ENCODE results near the gene G0S2.
A peak's percentile ranks its signal among the peaks of the same experiment; 100 is the strongest.

G0S2 gene, protein sequence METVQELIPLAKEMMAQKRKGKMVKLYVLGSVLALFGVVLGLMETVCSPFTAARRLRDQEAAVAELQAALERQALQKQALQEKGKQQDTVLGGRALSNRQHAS

GRCh38 chr1:209674957-209675564 is at the start of gene G0S2:
G0S2 (plus strand) TSS chr1:209675412; CDS start chr1:209675685, 273 bp downstream.
- H3K9me3 Mint-ChIP-seq, result no peaks in the 10 kb centered on the region
- H3K4me3 Mint-ChIP-seq, result peak within 1 kb of the TSS; percentile 45
- H3K27ac Mint-ChIP-seq (ENCODE audit: low read depth), result peak within 1 kb of the TSS; percentile 9
- H3K27me3 Mint-ChIP-seq, result peaks cover 59% of the 10 kb centered on the region
- DNase-seq (ENCODE audit: low spot score in 2 of 2) (no peak), ATAC-seq (replicated peaks; ENCODE audit: extremely low read depth, poor library complexity, severe bottlenecking) (peak; percentile 34)
- peaks cover 3% of the 10 kb centered on the region for H3K36me3 Mint-ChIP-seq (ENCODE audit: insufficient read depth)
- H3K4me1 Mint-ChIP-seq, result peaks cover 27% of the 10 kb centered on the region

DNA sequence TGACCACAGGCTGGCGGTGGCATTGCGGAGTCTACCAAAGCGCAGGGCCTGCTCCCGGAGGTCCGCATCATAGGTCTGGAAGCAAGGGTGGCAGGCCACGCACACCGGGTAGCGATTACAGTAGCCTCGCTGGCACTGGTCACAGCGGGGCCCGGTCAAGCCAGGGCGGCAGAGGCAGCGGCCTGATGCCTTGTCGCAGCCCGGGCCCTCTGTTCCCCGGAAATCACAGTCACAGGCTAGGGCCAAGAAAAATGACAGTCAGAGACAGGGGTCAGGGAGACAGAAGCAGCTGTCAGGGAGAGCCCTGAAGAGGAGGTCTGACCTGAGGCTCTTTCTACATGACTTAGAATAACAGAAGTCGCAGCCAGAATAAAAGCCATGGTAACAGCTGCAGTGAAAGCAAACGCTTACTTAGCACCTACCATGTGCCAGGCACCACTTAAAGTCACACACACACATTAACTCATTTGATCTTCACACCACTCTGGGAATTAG is 49.4 kb upstream of the G0S2 start:
- H3K9me3 Mint-ChIP-seq, result no peaks in the 10 kb centered on the region
- H3K4me3 Mint-ChIP-seq, result no peak overlapping the region
- H3K27ac Mint-ChIP-seq (ENCODE audit: low read depth), result no peak overlapping the region
- no peaks in the 10 kb centered on the region for H3K27me3 Mint-ChIP-seq
- H3K4me1 Mint-ChIP-seq, result no peaks in the 10 kb centered on the region
- H3K36me3 Mint-ChIP-seq (ENCODE audit: insufficient read depth), result peaks cover 2% of the 10 kb centered on the region
- no peak for DNase-seq (ENCODE audit: low spot score in 2 of 2)
- no peak for ATAC-seq (replicated peaks; ENCODE audit: extremely low read depth, poor library complexity, severe bottlenecking)

GRCh38 chr1:209626346-209627026 is 48.7 kb upstream of the G0S2 start:
- ATAC-seq (replicated peaks; ENCODE audit: extremely low read depth, poor library complexity, severe bottlenecking), result peak; percentile 31
- Mint-ChIP-seq H3K36me3 (ENCODE audit: insufficient read depth) (peaks cover 2% of the 10 kb centered on the region), H3K4me1 (no peaks in the 10 kb centered on the region), H3K4me3 (no peak overlapping the region), H3K27ac (ENCODE audit: low read depth) (no peak overlapping the region), H3K9me3 (no peaks in the 10 kb centered on the region), H3K27me3 (no peaks in the 10 kb centered on the region)
- no peak for DNase-seq (ENCODE audit: low spot score in 2 of 2)

- no peaks in the 10 kb centered on the region for H3K27me3 Mint-ChIP-seq
- no peaks in the 10 kb centered on the region for H3K36me3 Mint-ChIP-seq (ENCODE audit: insufficient read depth)
- ATAC-seq (replicated peaks; ENCODE audit: extremely low read depth, poor library complexity, severe bottlenecking) (peak; percentile 38), DNase-seq (ENCODE audit: low spot score in 2 of 2) (no peak)
- H3K4me3 Mint-ChIP-seq, result no peak overlapping the region
- no peak overlapping the region for H3K27ac Mint-ChIP-seq (ENCODE audit: low read depth)
- no peaks in the 10 kb centered on the region for H3K4me1 Mint-ChIP-seq
- H3K9me3 Mint-ChIP-seq, result no peaks in the 10 kb centered on the region
Measured at GRCh38 chr1:209627027-209627731, 48.0 kb upstream of the G0S2 start.

GRCh38 chr1:209627732-209628196 is 47.4 kb upstream of the G0S2 start:
- ATAC-seq (replicated peaks; ENCODE audit: extremely low read depth, poor library complexity, severe bottlenecking) (peak; percentile 45), DNase-seq (ENCODE audit: low spot score in 2 of 2) (peak; percentile 47 to 63)
- Mint-ChIP-seq H3K9me3 (no peaks in the 10 kb centered on the region), H3K4me1 (no peaks in the 10 kb centered on the region), H3K27ac (ENCODE audit: low read depth) (no peak overlapping the region), H3K4me3 (no peak overlapping the region), H3K36me3 (ENCODE audit: insufficient read depth) (no peaks in the 10 kb centered on the region), H3K27me3 (no peaks in the 10 kb centered on the region)

DNA sequence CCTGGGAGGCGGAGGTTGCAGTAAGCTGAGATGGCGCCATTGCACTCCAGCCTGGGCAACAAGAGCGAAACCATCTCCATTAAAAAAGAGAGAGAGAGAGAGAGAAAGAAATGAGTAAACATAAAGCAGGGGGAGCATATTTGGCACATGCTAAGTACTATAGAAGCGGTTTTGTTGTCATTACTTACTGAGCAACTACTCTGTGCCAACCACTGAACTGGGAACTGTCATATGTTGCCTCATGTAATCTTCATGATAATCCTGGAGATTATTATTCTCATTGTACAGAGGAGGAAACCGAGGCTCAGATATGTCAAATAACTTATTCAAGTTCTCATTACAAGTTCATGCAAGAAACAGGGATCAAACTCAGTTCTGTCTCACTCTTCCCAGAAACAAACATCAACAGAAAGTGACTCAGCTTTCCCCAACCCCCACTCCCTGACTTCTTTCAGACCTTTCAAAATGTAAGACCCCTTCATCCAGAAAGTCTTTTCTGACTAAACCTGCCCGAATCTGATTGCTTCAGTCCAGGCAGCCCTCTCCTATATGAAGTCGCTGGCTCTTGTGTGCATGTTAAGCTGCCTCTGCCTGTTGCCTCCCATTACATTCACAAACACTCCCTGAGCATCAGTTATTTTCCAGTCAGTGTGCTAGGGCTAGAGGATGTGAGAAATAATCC is 46.5 kb upstream of the G0S2 start:
- ATAC-seq (replicated peaks; ENCODE audit: extremely low read depth, poor library complexity, severe bottlenecking), result no peak
- Mint-ChIP-seq H3K9me3 (no peaks in the 10 kb centered on the region), H3K27ac (ENCODE audit: low read depth) (no peak overlapping the region), H3K27me3 (no peaks in the 10 kb centered on the region), H3K36me3 (ENCODE audit: insufficient read depth) (no peaks in the 10 kb centered on the region), H3K4me3 (no peak overlapping the region), H3K4me1 (no peaks in the 10 kb centered on the region)
- no peak for DNase-seq (ENCODE audit: low spot score in 2 of 2)

GRCh38 chr1:209629621-209630382 is 45.4 kb upstream of the G0S2 start:
- H3K9me3 Mint-ChIP-seq, result no peaks in the 10 kb centered on the region
- no peak for ATAC-seq (replicated peaks; ENCODE audit: extremely low read depth, poor library complexity, severe bottlenecking)
- H3K36me3 Mint-ChIP-seq (ENCODE audit: insufficient read depth), result no peaks in the 10 kb centered on the region
- H3K27ac Mint-ChIP-seq (ENCODE audit: low read depth), result no peak overlapping the region
- H3K4me1 Mint-ChIP-seq, result no peaks in the 10 kb centered on the region
- no peaks in the 10 kb centered on the region for H3K27me3 Mint-ChIP-seq
- H3K4me3 Mint-ChIP-seq, result no peak overlapping the region
- DNase-seq (ENCODE audit: low spot score in 2 of 2), result no peak

DNA sequence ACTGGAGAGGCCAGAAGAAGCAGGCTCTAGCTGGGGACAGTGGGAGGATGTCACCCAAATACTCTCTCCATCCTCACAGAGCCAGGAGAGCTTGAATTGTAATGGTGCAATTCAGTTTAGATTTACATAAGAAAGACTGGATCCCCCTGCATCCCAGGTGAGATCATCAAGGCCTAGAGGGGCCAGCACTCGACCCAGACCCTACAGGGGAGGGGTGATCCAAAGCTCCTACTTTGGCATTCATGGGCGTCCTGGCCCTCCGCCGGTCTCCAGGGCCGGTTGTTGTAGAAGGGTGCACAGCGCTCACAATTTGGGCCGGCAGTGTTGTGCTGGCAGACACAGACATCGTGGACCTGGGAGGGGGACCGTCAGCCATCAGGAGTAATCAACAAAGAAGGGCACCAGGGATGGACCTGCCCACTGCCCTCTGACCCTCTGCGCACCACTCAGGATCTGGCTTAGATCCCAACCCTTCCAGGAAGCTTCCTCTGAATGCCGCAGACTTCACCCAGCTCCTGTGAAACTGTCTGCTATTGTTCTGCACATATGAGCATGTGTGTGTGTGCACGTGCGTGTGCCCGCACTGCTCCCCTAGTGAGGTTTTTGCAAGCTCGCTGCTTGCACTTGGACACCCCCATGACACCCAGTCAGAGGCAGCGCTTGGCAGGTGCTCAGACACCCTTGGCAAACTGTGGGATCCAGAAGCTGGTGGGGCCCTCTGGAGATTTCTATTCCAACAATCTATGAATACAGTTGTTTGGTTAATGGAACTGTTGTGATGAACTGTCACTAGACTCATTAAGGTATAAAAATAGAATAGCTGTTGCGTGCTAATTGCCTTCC is 44.6 kb upstream of the G0S2 start:
- ATAC-seq (replicated peaks; ENCODE audit: extremely low read depth, poor library complexity, severe bottlenecking) (no peak), DNase-seq (ENCODE audit: low spot score in 2 of 2) (no peak)
- H3K9me3 Mint-ChIP-seq, result no peaks in the 10 kb centered on the region
- H3K4me1 Mint-ChIP-seq, result no peaks in the 10 kb centered on the region
- H3K4me3 Mint-ChIP-seq, result no peak overlapping the region
- H3K36me3 Mint-ChIP-seq (ENCODE audit: insufficient read depth), result no peaks in the 10 kb centered on the region
- H3K27ac Mint-ChIP-seq (ENCODE audit: low read depth), result no peak overlapping the region
- no peaks in the 10 kb centered on the region for H3K27me3 Mint-ChIP-seq

DNA sequence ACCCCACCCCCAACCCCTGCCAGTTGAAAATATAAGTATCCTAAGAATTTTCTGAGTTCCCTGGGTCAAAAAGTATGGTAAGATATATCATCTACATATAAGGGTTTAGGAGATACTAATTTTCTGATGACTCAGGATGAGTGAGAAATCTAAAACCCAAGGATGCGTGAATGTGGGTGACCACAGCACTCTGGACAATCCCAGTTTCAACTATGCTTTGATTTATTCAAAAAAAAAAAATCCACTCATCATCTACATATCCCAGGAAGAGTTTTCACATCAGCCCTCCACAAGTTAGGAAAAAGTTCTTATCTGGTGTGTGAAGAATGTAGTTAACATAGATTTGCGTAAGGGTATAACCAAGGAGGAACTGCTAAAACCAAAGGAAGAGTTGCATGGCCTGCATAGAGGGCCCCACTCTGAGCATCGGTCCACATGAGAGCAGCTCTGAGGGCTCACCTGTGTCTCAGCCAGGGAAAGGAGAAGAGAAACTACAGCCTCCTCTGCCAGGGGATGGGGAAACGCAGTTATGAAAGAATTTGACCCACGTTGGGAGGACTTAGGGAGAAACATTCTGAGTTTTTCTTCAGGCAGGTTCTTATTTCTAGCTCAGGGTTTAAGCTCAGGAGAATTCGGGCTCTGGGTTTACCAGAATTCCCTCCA is 41.7 kb upstream of the G0S2 start:
- Mint-ChIP-seq H3K36me3 (ENCODE audit: insufficient read depth) (no peaks in the 10 kb centered on the region), H3K4me3 (no peak overlapping the region), H3K4me1 (no peaks in the 10 kb centered on the region), H3K27me3 (no peaks in the 10 kb centered on the region), H3K27ac (ENCODE audit: low read depth) (no peak overlapping the region), H3K9me3 (no peaks in the 10 kb centered on the region)
- ATAC-seq (replicated peaks; ENCODE audit: extremely low read depth, poor library complexity, severe bottlenecking) (no peak), DNase-seq (ENCODE audit: low spot score in 2 of 2) (no peak)

GRCh38 chr1:209634005-209634737 is 41.0 kb upstream of the G0S2 start:
- Mint-ChIP-seq H3K4me3 (no peak overlapping the region), H3K4me1 (no peaks in the 10 kb centered on the region), H3K27ac (ENCODE audit: low read depth) (no peak overlapping the region), H3K36me3 (ENCODE audit: insufficient read depth) (no peaks in the 10 kb centered on the region), H3K27me3 (no peaks in the 10 kb centered on the region), H3K9me3 (no peaks in the 10 kb centered on the region)
- no peak for DNase-seq (ENCODE audit: low spot score in 2 of 2)
- no peak for ATAC-seq (replicated peaks; ENCODE audit: extremely low read depth, poor library complexity, severe bottlenecking)
